Breast epithelium (tissue), 4 donors: ENCODE results near the gene FRMD4A. TPM values are rescaled to one million over a fixed set of nuclear protein-coding genes. Genes with fewer than 3 reads are reported as not detected.

Source experiments
- DNase-seq, 2 donors: peaks; one replicate each; pipeline ENCODE4 v3.0.0-alpha.2; 2019; ENCODE audit warnings: low spot score in 2 of 2
- H3K27ac ChIP-seq, 2 donors: fragments of 200-600 bp; sonication (generic) in 1 of 2; one replicate each; pipeline ENCODE4 v1.5.1; 2016 to 2019; ENCODE audit warnings: mild to moderate bottlenecking in 1 of 2
- H3K27me3 ChIP-seq, 2 donors: fragments of 200-600 bp; sonication (generic) in 1 of 2; one replicate each; pipeline versions ENCODE4 v1.5.1 to v1.6.0; 2017 to 2019; ENCODE audit warnings: control low read depth in 1 of 2, mild to moderate bottlenecking in 1 of 2
- H3K36me3 ChIP-seq: fragments of 200-600 bp; one replicate; pipeline ENCODE4 v1.5.1; 2019
- H3K4me1 ChIP-seq, 2 donors: fragments of 200-600 bp; sonication (generic); one replicate each; pipeline ENCODE4 v1.5.1; 2016 to 2019; ENCODE audit warnings: control low read depth in 1 of 2
- H3K4me3 ChIP-seq, 3 donors: fragments of 200-600 bp; sonication (generic); 1 replicate in 2 of 3; 2 replicates in 1 of 3; pipeline ENCODE4 v1.5.1; 2016 to 2019; ENCODE audit warnings: mild to moderate bottlenecking in 3 of 3, moderate library complexity in 2 of 3
- H3K9me3 ChIP-seq, 2 donors: fragments of 200-600 bp; sonication (generic) in 1 of 2; one replicate each; pipeline ENCODE4 v1.5.1; 2016 to 2019; ENCODE audit warnings: control low read depth in 1 of 2
- POLR2A ChIP-seq: fragments of 450-650 bp; IDR thresholded peaks from one replicate; pipeline ENCODE4 v1.6.1; 2016; ENCODE audit warnings: antibody characterized with exemption, mild to moderate bottlenecking, moderate library complexity
- POLR2AphosphoS5 ChIP-seq, 3 donors: sonication (generic); formaldehyde crosslinking; IDR thresholded peaks; one replicate each; pipeline ENCODE4 v1.6.1; 2017; ENCODE audit warnings: antibody characterized with exemption in 3 of 3
- intact Hi-C: fragments of 100-400 bp; cut with DNase I; formaldehyde crosslinking; loops from one replicate; pipeline ENCODE4 v1.15.1; 2023; ENCODE audit warnings: low total_unique reads
- total RNA-seq, 3 donors: library from RNA; depleted of rRNA; stranded (reverse); fragments of >200 nt; gene quantifications; one replicate each; pipeline ENCODE4 v1.1.0, GENCODE V29; 2016
- TF ChIP-seq, protein P1 (sequence below), 3 donors: fragments of 450-650 bp; IDR thresholded peaks; one replicate each; pipeline ENCODE4 v1.5.1; 2016 to 2017; ENCODE audit warnings: antibody characterized with exemption in 3 of 3, mild to moderate bottlenecking in 3 of 3, moderate library complexity in 3 of 3

Gene FRMD4A
- total RNA-seq, 3 donors from 2014 or later, result 27.5 to 107 (median 34.4) TPM

GRCh38 chr10:14185316-14186045 is 145.2 kb downstream of the FRMD4A start:
- Histone ChIP-seq H3K4me1 (no peaks in the 10 kb centered on the region), H3K27me3 (peaks cover 0 to 6% of the 10 kb centered on the region in 2 donors), H3K9me3 (no peaks in the 10 kb centered on the region), H3K36me3 (no peaks in the 10 kb centered on the region), H3K27ac (no peak overlapping the region), H3K4me3 (no peak overlapping the region)
- intact Hi-C loops, result no loop called here
- DNase-seq, result no peak
- TF ChIP-seq, protein P1, sequence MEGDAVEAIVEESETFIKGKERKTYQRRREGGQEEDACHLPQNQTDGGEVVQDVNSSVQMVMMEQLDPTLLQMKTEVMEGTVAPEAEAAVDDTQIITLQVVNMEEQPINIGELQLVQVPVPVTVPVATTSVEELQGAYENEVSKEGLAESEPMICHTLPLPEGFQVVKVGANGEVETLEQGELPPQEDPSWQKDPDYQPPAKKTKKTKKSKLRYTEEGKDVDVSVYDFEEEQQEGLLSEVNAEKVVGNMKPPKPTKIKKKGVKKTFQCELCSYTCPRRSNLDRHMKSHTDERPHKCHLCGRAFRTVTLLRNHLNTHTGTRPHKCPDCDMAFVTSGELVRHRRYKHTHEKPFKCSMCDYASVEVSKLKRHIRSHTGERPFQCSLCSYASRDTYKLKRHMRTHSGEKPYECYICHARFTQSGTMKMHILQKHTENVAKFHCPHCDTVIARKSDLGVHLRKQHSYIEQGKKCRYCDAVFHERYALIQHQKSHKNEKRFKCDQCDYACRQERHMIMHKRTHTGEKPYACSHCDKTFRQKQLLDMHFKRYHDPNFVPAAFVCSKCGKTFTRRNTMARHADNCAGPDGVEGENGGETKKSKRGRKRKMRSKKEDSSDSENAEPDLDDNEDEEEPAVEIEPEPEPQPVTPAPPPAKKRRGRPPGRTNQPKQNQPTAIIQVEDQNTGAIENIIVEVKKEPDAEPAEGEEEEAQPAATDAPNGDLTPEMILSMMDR (IDR thresholded peaks at IDR 0.05), result no peak
- no peak for TF ChIP-seq POLR2AphosphoS5 (IDR thresholded peaks at IDR 0.05)
- no peak for TF ChIP-seq POLR2A

GRCh38 chr10:14184841-14185315 is 145.8 kb downstream of the FRMD4A start:
- DNase-seq, result no peak
- no peak overlapping the region for H3K4me3 ChIP-seq
- TF ChIP-seq, protein P1 (IDR thresholded peaks at IDR 0.05), result no peak
- no peak for TF ChIP-seq POLR2AphosphoS5 (IDR thresholded peaks at IDR 0.05)
- no peak for TF ChIP-seq POLR2A

DNA sequence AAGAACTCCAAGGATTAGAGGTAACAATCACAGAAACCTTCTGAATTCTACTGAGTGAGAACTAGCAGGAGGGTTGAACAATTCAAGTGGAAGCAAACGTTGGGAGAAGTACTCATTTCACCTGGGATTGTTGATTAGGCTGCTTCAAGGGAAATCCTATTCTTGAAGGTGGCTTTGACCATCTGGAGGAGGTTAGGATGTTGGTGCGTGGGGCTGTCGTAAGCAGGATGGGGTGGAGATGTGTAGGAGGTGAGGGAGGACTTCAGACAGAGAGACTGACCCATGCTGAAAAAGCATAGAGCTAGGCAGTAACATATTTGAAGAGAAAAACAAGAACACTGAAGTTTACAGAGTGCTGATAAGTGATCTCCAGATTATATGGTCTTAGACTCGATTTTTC is 147.9 kb downstream of the FRMD4A start:
- H3K9me3 ChIP-seq, result no peaks in the 10 kb centered on the region
- peaks cover 0 to 11% of the 10 kb centered on the region in 2 donors for H3K27me3 ChIP-seq
- no peaks in the 10 kb centered on the region for H3K4me1 ChIP-seq
- TF ChIP-seq POLR2A, result no peak
- TF ChIP-seq, protein P1 (IDR thresholded peaks at IDR 0.05), result no peak
- no peak for TF ChIP-seq POLR2AphosphoS5 (IDR thresholded peaks at IDR 0.05)
- no peak for DNase-seq
- no peaks in the 10 kb centered on the region for H3K36me3 ChIP-seq
- H3K4me3 ChIP-seq, result no peak overlapping the region
- H3K27ac ChIP-seq, result no peak overlapping the region
- intact Hi-C loops, result no loop called here

More at GRCh38 chr10:14184841-14185315, 145.8 kb downstream of the FRMD4A start:
- H3K4me1 ChIP-seq, result no peaks in the 10 kb centered on the region
- H3K36me3 ChIP-seq, result no peaks in the 10 kb centered on the region
- H3K9me3 ChIP-seq, result no peaks in the 10 kb centered on the region
- intact Hi-C loops, result no loop called here
- no peak overlapping the region for H3K27ac ChIP-seq
- peaks cover 0 to 11% of the 10 kb centered on the region in 2 donors for H3K27me3 ChIP-seq

DNA sequence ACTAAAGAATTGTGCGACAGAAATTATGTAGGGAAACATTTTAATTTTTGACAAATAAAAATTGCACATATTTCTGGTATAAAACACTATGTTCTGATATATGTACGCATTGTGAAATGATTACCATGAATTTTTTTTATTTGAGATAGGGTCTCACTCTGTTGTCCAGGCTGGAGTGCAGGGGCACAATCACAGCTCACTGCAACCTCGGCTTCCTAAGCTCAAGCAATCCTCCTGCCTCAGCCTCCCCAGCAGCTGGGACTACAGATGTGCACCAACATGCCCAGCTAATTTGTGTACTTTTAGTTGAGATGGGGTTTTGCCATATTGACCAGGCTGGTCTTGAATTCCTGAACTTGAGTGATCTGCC is 149.2 kb downstream of the FRMD4A start:
- TF ChIP-seq, protein P1 (IDR thresholded peaks at IDR 0.05), result no peak
- TF ChIP-seq POLR2A (no peak), POLR2AphosphoS5 (IDR thresholded peaks at IDR 0.05) (no peak)
- H3K27ac ChIP-seq, result no peak overlapping the region
- H3K27me3 ChIP-seq, result peaks cover 0 to 23% of the 10 kb centered on the region in 2 donors
- no peaks in the 10 kb centered on the region for H3K9me3 ChIP-seq
- H3K36me3 ChIP-seq, result no peaks in the 10 kb centered on the region
- DNase-seq, result no peak
- intact Hi-C loops, result no loop called here
- no peaks in the 10 kb centered on the region for H3K4me1 ChIP-seq
- no peak overlapping the region for H3K4me3 ChIP-seq

DNA sequence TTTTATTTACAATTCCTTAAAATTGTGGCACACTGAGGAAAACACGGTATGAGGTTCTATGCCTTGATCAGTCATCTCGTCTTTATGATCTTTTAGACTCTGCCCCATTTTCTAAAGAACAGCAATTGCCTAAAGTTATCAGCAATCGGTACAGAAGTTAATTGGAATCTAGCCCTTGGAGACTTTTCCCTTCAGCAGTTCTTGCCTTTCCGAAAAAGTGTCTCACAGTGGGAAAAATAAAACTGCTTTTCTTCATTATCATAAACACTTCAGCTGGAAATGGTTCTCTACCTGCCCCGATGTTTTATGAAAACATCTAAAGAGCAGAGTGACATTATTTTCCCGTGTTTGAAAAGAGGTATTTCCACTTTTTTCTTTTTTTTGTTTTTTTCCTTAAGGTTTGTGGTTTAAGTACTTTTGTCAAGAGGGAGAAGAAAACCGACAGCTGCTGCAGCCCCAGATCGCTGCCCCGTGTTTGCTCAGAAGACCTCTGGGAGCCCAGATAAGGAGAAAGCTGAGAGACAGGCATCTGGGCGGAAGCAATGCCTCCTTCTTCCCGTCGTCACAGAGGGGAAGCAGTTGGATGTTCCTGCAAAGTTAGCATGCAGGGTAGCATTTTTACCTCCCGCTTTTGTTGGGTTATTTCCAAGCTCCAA is 149.7 kb downstream of the FRMD4A start:
- intact Hi-C loops, result no loop called here
- DNase-seq, result no peak
- peaks cover 0 to 25% of the 10 kb centered on the region in 2 donors for H3K27me3 ChIP-seq
- no peak overlapping the region for H3K4me3 ChIP-seq
- H3K36me3 ChIP-seq, result no peaks in the 10 kb centered on the region
- H3K4me1 ChIP-seq, result no peaks in the 10 kb centered on the region
- no peaks in the 10 kb centered on the region for H3K9me3 ChIP-seq
- no peak overlapping the region for H3K27ac ChIP-seq
- no peak for TF ChIP-seq POLR2A
- no peak for TF ChIP-seq POLR2AphosphoS5 (IDR thresholded peaks at IDR 0.05)
- TF ChIP-seq, protein P1 (IDR thresholded peaks at IDR 0.05), result no peak
